Activated CD8-positive, alpha-beta memory T cell treated with anti-CD3 and anti-CD28 coated beads, Interleukin-2, amount 50 U/mL, for 1 hour (primary cell): ENCODE measurements around the gene CDC6.
A peak's percentile ranks its signal among the peaks of the same experiment; 100 is the strongest.

Experiments used
- DNase-seq: peaks from one replicate; pipeline ENCODE4 v3.0.0-alpha.2; 2020; ENCODE audit errors: extremely low read depth

Gene CDC6

GRCh38 chr17:40340880-40341807, 53.5 kb downstream of the CDC6 start:
- peak; percentile 80 for DNase-seq

- no peak for DNase-seq
Observed at GRCh38 chr17:40341808-40342503, 54.3 kb downstream of the CDC6 start.

GRCh38 chr17:40342504-40343218, 55.0 kb downstream of the CDC6 start:
- no peak for DNase-seq

- DNase-seq, result no peak
Observed at GRCh38 chr17:40343219-40344119, 55.8 kb downstream of the CDC6 start.

- DNase-seq, result no peak
Observed at GRCh38 chr17:40344421-40345160, 56.9 kb downstream of the CDC6 start.

GRCh38 chr17:40345161-40345993, 57.7 kb downstream of the CDC6 start:
- no peak for DNase-seq

- DNase-seq, result no peak
Observed at GRCh38 chr17:40345994-40346764, 58.5 kb downstream of the CDC6 start.

GRCh38 chr17:40346765-40347158, 59.1 kb downstream of the CDC6 start:
- DNase-seq, result no peak

GRCh38 chr17:40347319-40348135, 59.8 kb downstream of the CDC6 start:
- DNase-seq, result no peak

GRCh38 chr17:40348136-40348504, 60.4 kb downstream of the CDC6 start:
- no peak for DNase-seq

- no peak for DNase-seq
Observed at GRCh38 chr17:40348562-40349476, 61.1 kb downstream of the CDC6 start.

- no peak for DNase-seq
Observed at GRCh38 chr17:40349477-40349894, 61.8 kb downstream of the CDC6 start.

GRCh38 chr17:40349895-40350688, 62.4 kb downstream of the CDC6 start:
- DNase-seq, result no peak

GRCh38 chr17:40350689-40351358, 63.1 kb downstream of the CDC6 start:
- DNase-seq, result no peak

- no peak for DNase-seq
Observed at GRCh38 chr17:40351359-40352236, 63.9 kb downstream of the CDC6 start.
